NCI-H1417 treated with DMSO at 0.1 percent for 48 hours (cell line): Measurements from ENCODE around the gene GAGE1.
"Not testable (repeated sequence)": the region's sequence is repeated elsewhere in the genome, so short reads cannot be mapped to it uniquely, and the experiment has no call there.

ENCODE experiments used
- DNase-seq: peaks from one replicate; lab custom pipeline; 2025; lab: John Stamatoyannopoulos, UW

The GAGE1 gene, protein sequence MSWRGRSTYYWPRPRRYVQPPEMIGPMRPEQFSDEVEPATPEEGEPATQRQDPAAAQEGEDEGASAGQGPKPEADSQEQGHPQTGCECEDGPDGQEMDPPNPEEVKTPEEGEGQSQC

GRCh38 chrX:49598720-49599119 lies at the start of gene GAGE1:
TSS of gene GAGE1 (plus strand) at chrX:49599020. CDS start at chrX:49600175, 1,155 bp downstream.
- DNase-seq = not testable (repeated sequence)

DNA sequence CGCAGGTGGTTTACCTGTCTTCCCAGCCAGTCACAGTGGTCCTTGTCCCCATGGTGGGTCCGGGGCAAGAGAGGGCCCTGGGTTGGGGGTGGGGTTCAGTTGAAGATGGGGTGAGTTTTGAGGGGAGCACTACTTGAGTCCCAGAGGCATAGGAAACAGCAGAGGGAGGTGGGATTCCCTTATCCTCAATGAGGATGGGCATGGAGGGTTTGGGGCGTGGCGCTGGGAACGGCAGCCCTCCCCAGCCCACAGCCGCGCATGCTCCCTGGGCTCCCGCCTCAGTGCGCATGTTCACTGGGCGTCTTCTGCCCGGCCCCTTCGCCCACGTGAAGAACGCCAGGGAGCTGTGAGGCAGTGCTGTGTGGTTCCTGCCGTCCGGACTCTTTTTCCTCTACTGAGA lies 47.8 kb upstream of the GAGE1 start, which contains the start of gene GAGE12E:
GAGE12E (plus strand) TSS at position 301 of the 400 bp plus-strand sequence. CDS start 1,155 bp downstream, outside the sequence.
- not testable (repeated sequence) for DNase-seq

- DNase-seq = not testable (repeated sequence)
Observed at GRCh38 chrX:49560542-49560941, 38.3 kb upstream of the GAGE1 start, which contains the start of gene GAGE12F. TSS of gene GAGE12F (plus strand) at chrX:49560842. CDS start at chrX:49561997, 1,155 bp downstream.

GRCh38 chrX:49568728-49569127 lies 30.1 kb upstream of the GAGE1 start:
- not testable (repeated sequence) for DNase-seq

GRCh38 chrX:49569152-49569551 lies 29.7 kb upstream of the GAGE1 start:
- DNase-seq = not testable (repeated sequence)

GRCh38 chrX:49570100-49570499 lies 28.7 kb upstream of the GAGE1 start, which contains the start of gene GAGE12G:
TSS of gene GAGE12G (plus strand) at chrX:49570400. CDS start at chrX:49571555, 1,155 bp downstream.
- DNase-seq = not testable (repeated sequence)

- DNase-seq = not testable (repeated sequence)
Observed at GRCh38 chrX:49579649-49580048, 19.2 kb upstream of the GAGE1 start, which contains the start of gene GAGE12H. TSS of gene GAGE12H (plus strand) at chrX:49579949. CDS start at chrX:49581104, 1,155 bp downstream.

- DNase-seq = not testable (repeated sequence)
Observed at GRCh38 chrX:49589196-49589595, 9.6 kb upstream of the GAGE1 start, which contains the start of gene GAGE2A. TSS of gene GAGE2A (plus strand) at chrX:49589496. CDS start at chrX:49590651, 1,155 bp downstream.

- not testable (repeated sequence) for DNase-seq
Observed at GRCh38 chrX:49589769-49590478, 8.9 kb upstream of the GAGE1 start.

GRCh38 chrX:49590488-49590887 lies 8.3 kb upstream of the GAGE1 start:
- DNase-seq = not testable (repeated sequence)

DNA sequence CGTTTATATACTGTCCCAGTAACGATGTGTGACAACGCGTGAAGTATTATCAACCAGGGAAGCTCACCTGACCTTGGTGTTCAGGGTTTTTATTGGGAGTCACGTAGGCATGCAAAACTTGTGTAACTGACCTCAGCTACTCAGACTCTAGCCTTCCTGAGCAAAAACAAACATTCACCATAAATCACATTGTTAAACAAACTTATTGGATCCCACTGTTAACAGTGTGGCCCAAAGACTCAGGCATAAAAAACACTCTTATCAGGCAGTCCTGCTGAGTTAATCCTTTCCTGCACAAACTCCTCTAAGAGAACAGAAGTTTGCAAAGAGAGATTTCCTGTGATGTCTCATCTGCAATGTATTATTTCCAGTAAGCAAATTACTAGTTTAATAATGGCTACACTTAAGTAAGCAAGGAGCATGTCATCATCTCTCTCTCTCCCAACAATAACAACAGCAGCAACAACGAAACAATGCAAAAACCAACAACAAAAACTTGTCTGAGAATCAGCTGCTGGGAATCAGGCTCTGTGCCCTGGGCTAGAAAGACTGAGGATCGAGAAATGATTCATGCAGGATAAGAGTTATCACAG lies 12.0 kb downstream of the GAGE1 start:
- DNase-seq = no peak

DNA sequence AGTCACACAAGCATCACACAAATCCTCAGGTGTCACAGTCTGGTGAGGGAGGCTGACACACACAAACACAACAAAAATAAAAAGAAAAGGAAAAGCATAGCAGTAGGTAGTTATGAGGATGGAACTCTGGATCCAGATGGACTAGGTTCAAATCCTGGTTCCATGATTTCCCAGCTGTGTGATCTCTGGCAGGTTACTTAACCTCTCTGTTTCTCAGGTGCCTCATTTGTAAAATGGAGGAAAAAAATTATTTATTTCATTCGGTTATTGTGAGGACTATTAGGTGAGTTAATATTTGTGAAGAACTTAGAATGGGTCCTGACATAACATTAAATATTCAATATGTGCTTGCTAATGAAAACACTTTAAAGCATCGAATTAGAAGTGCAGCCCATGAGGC lies 19.8 kb downstream of the GAGE1 start:
- DNase-seq = no peak

DNA sequence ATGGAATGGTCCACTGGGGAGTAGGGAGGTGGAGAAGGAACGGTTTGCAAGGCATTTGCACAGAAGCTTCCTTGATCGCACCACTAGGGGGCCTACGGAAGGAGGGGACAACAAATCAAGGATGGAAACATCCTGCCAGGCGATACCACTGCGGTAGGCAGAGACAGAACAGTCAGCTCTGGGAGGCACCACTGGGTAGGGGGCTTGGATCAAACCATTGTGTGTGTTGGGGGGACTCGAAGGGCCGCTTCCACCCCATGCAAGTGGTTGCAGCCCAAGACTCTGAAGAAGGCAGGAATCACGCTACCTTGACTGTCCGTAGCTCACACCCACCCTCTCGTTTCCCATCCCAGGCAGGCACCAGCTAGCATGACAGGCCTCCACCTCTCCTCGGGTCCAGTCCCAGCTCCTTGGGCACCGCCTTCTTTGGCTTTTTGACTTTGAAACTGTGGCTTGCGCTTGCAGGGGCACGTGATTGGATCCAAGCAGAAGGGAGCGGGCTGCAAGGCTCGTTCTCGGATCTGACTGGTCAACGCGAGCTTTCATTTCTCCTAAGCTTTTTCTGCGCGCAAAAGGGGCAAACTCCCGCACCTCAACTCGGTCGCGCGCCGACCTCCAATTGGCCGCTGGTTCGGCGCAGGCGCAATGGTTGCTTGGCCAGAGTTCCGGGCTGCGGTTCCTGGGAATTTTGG lies 28.4 kb downstream of the GAGE1 start:
- DNase-seq = no peak

GRCh38 chrX:49644991-49645637 lies 46.3 kb downstream of the GAGE1 start:
- no peak for DNase-seq

- no peak for DNase-seq
Observed at GRCh38 chrX:49656533-49656932, 57.7 kb downstream of the GAGE1 start.
